Esophagus muscularis mucosa (tissue), 3 donors: Measurements from ENCODE around the gene PCDH9.

Experiments used
- POLR2A ChIP-seq: fragments of 450-650 bp; IDR thresholded peaks from one replicate; pipeline ENCODE4 v1.6.1; 2017; ENCODE audit warnings: antibody characterized with exemption, moderate library complexity, mild to moderate bottlenecking, low read depth
- POLR2AphosphoS5 ChIP-seq, 2 donors: sonication (generic); formaldehyde crosslinking; IDR thresholded peaks; one replicate each; pipeline ENCODE4 v1.6.1; 2017; ENCODE audit warnings: antibody characterized with exemption in 2 of 2
- TF ChIP-seq, protein P1 (sequence below), 3 experiments: fragments of 200-600 bp in 2 of 3; fragments of 450-650 bp in 1 of 3; sonication (generic) in 2 of 3; IDR thresholded peaks; one replicate each; pipeline ENCODE4 v1.5.1; 2017 to 2019; ENCODE audit warnings: antibody characterized with exemption in 3 of 3, mild to moderate bottlenecking in 2 of 3, moderate library complexity in 1 of 3

DNA sequence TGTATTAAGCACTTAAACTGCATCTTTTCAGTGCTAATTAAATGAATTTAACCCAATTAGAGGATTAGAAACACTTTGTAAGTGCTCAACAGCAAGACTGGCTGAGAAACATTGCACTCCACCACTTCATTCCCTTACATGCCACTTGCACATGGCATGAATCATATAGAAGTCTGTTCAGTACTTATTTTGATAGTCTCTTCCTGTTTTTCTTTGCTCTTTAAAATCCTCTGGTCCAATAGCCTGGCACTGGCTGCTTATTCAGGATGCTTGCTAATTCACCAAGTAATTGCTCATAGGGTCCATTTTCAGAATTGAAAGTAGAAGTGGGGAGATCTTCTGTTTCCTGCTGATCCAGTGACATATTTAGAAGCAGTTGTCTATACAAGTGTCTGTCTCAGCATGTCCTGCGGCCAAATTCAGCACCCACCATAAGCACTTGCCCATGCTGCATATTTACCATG, 900.1 kb downstream of the PCDH9 start:
- TF ChIP-seq POLR2AphosphoS5 (IDR thresholded peaks at IDR 0.05): no peak
- TF ChIP-seq, protein P1, sequence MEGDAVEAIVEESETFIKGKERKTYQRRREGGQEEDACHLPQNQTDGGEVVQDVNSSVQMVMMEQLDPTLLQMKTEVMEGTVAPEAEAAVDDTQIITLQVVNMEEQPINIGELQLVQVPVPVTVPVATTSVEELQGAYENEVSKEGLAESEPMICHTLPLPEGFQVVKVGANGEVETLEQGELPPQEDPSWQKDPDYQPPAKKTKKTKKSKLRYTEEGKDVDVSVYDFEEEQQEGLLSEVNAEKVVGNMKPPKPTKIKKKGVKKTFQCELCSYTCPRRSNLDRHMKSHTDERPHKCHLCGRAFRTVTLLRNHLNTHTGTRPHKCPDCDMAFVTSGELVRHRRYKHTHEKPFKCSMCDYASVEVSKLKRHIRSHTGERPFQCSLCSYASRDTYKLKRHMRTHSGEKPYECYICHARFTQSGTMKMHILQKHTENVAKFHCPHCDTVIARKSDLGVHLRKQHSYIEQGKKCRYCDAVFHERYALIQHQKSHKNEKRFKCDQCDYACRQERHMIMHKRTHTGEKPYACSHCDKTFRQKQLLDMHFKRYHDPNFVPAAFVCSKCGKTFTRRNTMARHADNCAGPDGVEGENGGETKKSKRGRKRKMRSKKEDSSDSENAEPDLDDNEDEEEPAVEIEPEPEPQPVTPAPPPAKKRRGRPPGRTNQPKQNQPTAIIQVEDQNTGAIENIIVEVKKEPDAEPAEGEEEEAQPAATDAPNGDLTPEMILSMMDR (IDR thresholded peaks at IDR 0.05): no peak
- no peak for TF ChIP-seq POLR2A
